ENCODE measurements around the gene IPCEF1.

GRCh38 chr6:154277629-154278017 lies 79.0 kb downstream of the IPCEF1 start:
- TF ChIP-seq ARNTL (CRISPR knock-in tag; IDR thresholded peaks at IDR 0.05; ENCODE audit: borderline replicate concordance, low read depth) (no peak), CREB5 (CRISPR knock-in tag; IDR thresholded peaks at IDR 0.05; ENCODE audit: low read depth) (no peak), PATZ1 (CRISPR knock-in tag; IDR thresholded peaks at IDR 0.05; ENCODE audit: borderline replicate concordance) (no peak), ZNF8 (CRISPR knock-in tag; IDR thresholded peaks at IDR 0.05) (no peak), ZC3H10 (CRISPR knock-in tag; IDR thresholded peaks at IDR 0.05) (no peak), TOX (CRISPR knock-in tag; IDR thresholded peaks at IDR 0.05; ENCODE audit: borderline replicate concordance) (no peak), ZFP30 (CRISPR knock-in tag; IDR thresholded peaks at IDR 0.05) (no peak), PPARA (CRISPR knock-in tag; IDR thresholded peaks at IDR 0.05; ENCODE audit: borderline replicate concordance) (no peak)
